Measurements from ENCODE around the gene SENP1.

GRCh38 chr12:48119834-48120195, 13.9 kb upstream of the SENP1 start:
- TF ChIP-seq, protein P1, sequence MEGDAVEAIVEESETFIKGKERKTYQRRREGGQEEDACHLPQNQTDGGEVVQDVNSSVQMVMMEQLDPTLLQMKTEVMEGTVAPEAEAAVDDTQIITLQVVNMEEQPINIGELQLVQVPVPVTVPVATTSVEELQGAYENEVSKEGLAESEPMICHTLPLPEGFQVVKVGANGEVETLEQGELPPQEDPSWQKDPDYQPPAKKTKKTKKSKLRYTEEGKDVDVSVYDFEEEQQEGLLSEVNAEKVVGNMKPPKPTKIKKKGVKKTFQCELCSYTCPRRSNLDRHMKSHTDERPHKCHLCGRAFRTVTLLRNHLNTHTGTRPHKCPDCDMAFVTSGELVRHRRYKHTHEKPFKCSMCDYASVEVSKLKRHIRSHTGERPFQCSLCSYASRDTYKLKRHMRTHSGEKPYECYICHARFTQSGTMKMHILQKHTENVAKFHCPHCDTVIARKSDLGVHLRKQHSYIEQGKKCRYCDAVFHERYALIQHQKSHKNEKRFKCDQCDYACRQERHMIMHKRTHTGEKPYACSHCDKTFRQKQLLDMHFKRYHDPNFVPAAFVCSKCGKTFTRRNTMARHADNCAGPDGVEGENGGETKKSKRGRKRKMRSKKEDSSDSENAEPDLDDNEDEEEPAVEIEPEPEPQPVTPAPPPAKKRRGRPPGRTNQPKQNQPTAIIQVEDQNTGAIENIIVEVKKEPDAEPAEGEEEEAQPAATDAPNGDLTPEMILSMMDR (IDR thresholded peaks at IDR 0.05) = no peak
- TF ChIP-seq POLR2A (IDR thresholded peaks at IDR 0.05) (no peak), POLR2AphosphoS5 (IDR thresholded peaks at IDR 0.05) (no peak), EP300 (IDR thresholded peaks at IDR 0.05) (no peak)

Data from sigmoid colon (tissue), 4 donors.